IPS-20b (cell line): ENCODE measurements around the gene JAZF1.

Experiments
- H3K27ac ChIP-seq: one replicate; pipeline ENCODE4 v1.5.1; 2013; ENCODE audit warnings: low read length
- H3K27me3 ChIP-seq: 2 replicates; pipeline ENCODE4 v1.6.1; 2013; ENCODE audit warnings: mild to moderate bottlenecking, low read length, inconsistent platforms; ENCODE audit not compliant: insufficient read depth
- H3K36me3 ChIP-seq: 2 replicates; pipeline ENCODE4 v1.6.1; 2013; ENCODE audit warnings: low read depth, mild to moderate bottlenecking, inconsistent platforms, low read length, moderate library complexity; ENCODE audit not compliant: insufficient read depth
- H3K4me1 ChIP-seq: 2 replicates; pipeline ENCODE4 v1.6.1; 2013; ENCODE audit warnings: mild to moderate bottlenecking, control low read depth, inconsistent platforms, low read length, moderate library complexity; ENCODE audit not compliant: insufficient read depth
- H3K4me3 ChIP-seq: 2 replicates; pipeline ENCODE4 v1.5.1; 2013; ENCODE audit warnings: mild to moderate bottlenecking, low read length, inconsistent platforms
- H3K9ac ChIP-seq: 2 replicates; pipeline ENCODE4 v1.6.1; 2013; ENCODE audit warnings: low read depth, mild to moderate bottlenecking, inconsistent platforms, low read length, moderate library complexity
- H3K9me3 ChIP-seq: 2 replicates; pipeline ENCODE4 v1.6.1; 2013; ENCODE audit warnings: mild to moderate bottlenecking, low read depth, low read length, inconsistent platforms; ENCODE audit not compliant: insufficient read depth

The JAZF1 gene

GRCh38 chr7:28130277-28130676 lies 50.3 kb downstream of the JAZF1 start:
- Histone ChIP-seq H3K4me1 (peaks cover 11% of the 10 kb centered on the region), H3K4me3 (no peak overlapping the region), H3K27ac (no peak overlapping the region), H3K9me3 (no peaks in the 10 kb centered on the region), H3K27me3 (peaks cover 19% of the 10 kb centered on the region), H3K9ac (no peak overlapping the region), H3K36me3 (no peaks in the 10 kb centered on the region)

GRCh38 chr7:28128608-28129007 lies 52.0 kb downstream of the JAZF1 start:
- Histone ChIP-seq H3K9me3 (no peaks in the 10 kb centered on the region), H3K9ac (no peak overlapping the region), H3K4me1 (peaks cover 23% of the 10 kb centered on the region), H3K36me3 (no peaks in the 10 kb centered on the region), H3K27me3 (peaks cover 29% of the 10 kb centered on the region), H3K27ac (no peak overlapping the region), H3K4me3 (no peak overlapping the region)

GRCh38 chr7:28126410-28127041 lies 54.1 kb downstream of the JAZF1 start:
- H3K9me3 ChIP-seq = no peaks in the 10 kb centered on the region
- no peak overlapping the region for H3K9ac ChIP-seq
- H3K36me3 ChIP-seq = no peaks in the 10 kb centered on the region
- no peak overlapping the region for H3K4me3 ChIP-seq
- no peak overlapping the region for H3K27ac ChIP-seq
- H3K27me3 ChIP-seq = peaks cover 35% of the 10 kb centered on the region
- H3K4me1 ChIP-seq = peaks cover 23% of the 10 kb centered on the region

GRCh38 chr7:28125431-28126409 lies 54.9 kb downstream of the JAZF1 start:
- Histone ChIP-seq H3K4me1 (peaks cover 23% of the 10 kb centered on the region), H3K27me3 (peaks cover 35% of the 10 kb centered on the region), H3K36me3 (no peaks in the 10 kb centered on the region), H3K9ac (no peak overlapping the region), H3K27ac (no peak overlapping the region), H3K9me3 (no peaks in the 10 kb centered on the region), H3K4me3 (peak overlapping the region; percentile 20; the same call in 1 of the 2 replicates)

- H3K4me1 ChIP-seq = peaks cover 23% of the 10 kb centered on the region
- H3K27me3 ChIP-seq = peaks cover 35% of the 10 kb centered on the region
- no peaks in the 10 kb centered on the region for H3K36me3 ChIP-seq
- H3K9ac ChIP-seq = no peak overlapping the region
- no peak overlapping the region for H3K27ac ChIP-seq
- no peak overlapping the region for H3K4me3 ChIP-seq
- no peaks in the 10 kb centered on the region for H3K9me3 ChIP-seq
Measured at GRCh38 chr7:28124413-28124812, 56.2 kb downstream of the JAZF1 start.

- H3K4me1 ChIP-seq = peaks cover 23% of the 10 kb centered on the region
- H3K27me3 ChIP-seq = peaks cover 35% of the 10 kb centered on the region
- no peak overlapping the region for H3K9ac ChIP-seq
- no peaks in the 10 kb centered on the region for H3K36me3 ChIP-seq
- no peak overlapping the region for H3K27ac ChIP-seq
- no peaks in the 10 kb centered on the region for H3K9me3 ChIP-seq
- no peak overlapping the region for H3K4me3 ChIP-seq
Measured at GRCh38 chr7:28123752-28124151, 56.8 kb downstream of the JAZF1 start.

- Histone ChIP-seq H3K4me1 (peaks cover 23% of the 10 kb centered on the region), H3K9ac (no peak overlapping the region), H3K27ac (no peak overlapping the region), H3K9me3 (no peaks in the 10 kb centered on the region), H3K36me3 (no peaks in the 10 kb centered on the region), H3K27me3 (peaks cover 26% of the 10 kb centered on the region; the same call in 1 of the 2 replicates), H3K4me3 (no peak overlapping the region)
Measured at GRCh38 chr7:28121496-28121895, 59.1 kb downstream of the JAZF1 start.

GRCh38 chr7:28116041-28116440 lies 64.6 kb downstream of the JAZF1 start:
- Histone ChIP-seq H3K4me3 (no peak overlapping the region), H3K4me1 (no peaks in the 10 kb centered on the region), H3K27me3 (no peaks in the 10 kb centered on the region), H3K9ac (no peak overlapping the region), H3K27ac (no peak overlapping the region), H3K36me3 (no peaks in the 10 kb centered on the region), H3K9me3 (no peaks in the 10 kb centered on the region)

- Histone ChIP-seq H3K4me1 (no peaks in the 10 kb centered on the region), H3K9me3 (no peaks in the 10 kb centered on the region), H3K9ac (no peak overlapping the region), H3K27ac (no peak overlapping the region), H3K36me3 (no peaks in the 10 kb centered on the region), H3K4me3 (no peak overlapping the region), H3K27me3 (no peaks in the 10 kb centered on the region)
Measured at GRCh38 chr7:28115261-28115660, 65.3 kb downstream of the JAZF1 start.

GRCh38 chr7:28114056-28114455 lies 66.5 kb downstream of the JAZF1 start:
- H3K9ac ChIP-seq = no peak overlapping the region
- H3K4me3 ChIP-seq = no peak overlapping the region
- no peaks in the 10 kb centered on the region for H3K4me1 ChIP-seq
- no peaks in the 10 kb centered on the region for H3K36me3 ChIP-seq
- H3K27ac ChIP-seq = no peak overlapping the region
- H3K9me3 ChIP-seq = no peaks in the 10 kb centered on the region
- no peaks in the 10 kb centered on the region for H3K27me3 ChIP-seq

GRCh38 chr7:28112883-28113540 lies 67.6 kb downstream of the JAZF1 start:
- Histone ChIP-seq H3K9ac (no peak overlapping the region), H3K4me1 (no peaks in the 10 kb centered on the region), H3K27ac (no peak overlapping the region), H3K4me3 (no peak overlapping the region), H3K27me3 (no peaks in the 10 kb centered on the region), H3K9me3 (no peaks in the 10 kb centered on the region), H3K36me3 (no peaks in the 10 kb centered on the region)
